ENCODE results near the gene CNP.
"Not testable (repeated sequence)": the region's sequence is repeated elsewhere in the genome, so short reads cannot be mapped to it uniquely, and the experiment has no call there.

CNP gene

DNA sequence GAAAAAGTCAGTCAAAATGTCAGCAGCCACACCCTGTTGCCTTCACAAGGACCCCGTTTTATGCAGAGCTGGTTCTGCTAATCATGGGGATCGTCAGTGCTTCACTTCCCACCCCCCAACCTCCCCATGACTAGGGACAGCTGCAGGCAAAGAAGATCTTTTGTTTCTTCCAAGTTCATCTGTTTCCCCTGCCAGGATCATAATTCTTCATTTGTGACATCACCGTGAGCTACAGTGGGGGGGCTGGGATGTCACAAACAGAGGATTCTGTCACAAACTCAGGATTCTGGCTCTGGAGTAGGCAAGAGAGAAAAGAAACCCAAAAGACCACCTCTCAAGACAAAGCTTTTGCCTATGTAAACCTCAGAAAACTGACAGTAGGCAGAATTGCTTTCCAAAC lies 26.0 kb downstream of the CNP start:
- Histone ChIP-seq H3K9me3 (ENCODE audit: control insufficient read depth in 1 of 2, low read length in 2 of 2) (no peaks in the 10 kb centered on the region), H3K27ac (ENCODE audit: low read length) (no peak overlapping the region)

DNA sequence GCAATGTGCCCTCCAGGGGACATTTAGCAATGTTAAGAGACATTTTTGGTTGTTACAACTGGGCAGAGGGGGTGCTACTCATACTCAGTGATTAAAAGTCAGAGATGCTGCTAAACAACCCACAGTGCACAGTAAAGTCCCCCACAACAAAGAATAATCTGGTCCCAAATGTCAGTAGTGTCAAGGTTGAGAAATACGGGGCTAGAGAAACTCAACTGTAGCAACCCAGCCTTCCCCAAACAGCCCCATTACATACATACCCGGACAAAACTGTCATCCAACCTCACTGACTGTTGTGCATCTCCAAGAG lies 30.2 kb downstream of the CNP start:
- H3K4me1 ChIP-seq (ENCODE audit: control insufficient read depth in 1 of 2, insufficient read depth in 2 of 2, low read length in 2 of 2) = peaks cover 0 to 6% of the 10 kb centered on the region in 2 donors
- no peak overlapping the region for H3K4me3 ChIP-seq (ENCODE audit: low read depth in 1 of 2, low read length in 2 of 2)
- no peaks in the 10 kb centered on the region for H3K9me3 ChIP-seq (ENCODE audit: control insufficient read depth in 1 of 2, low read length in 2 of 2)
- H3K36me3 ChIP-seq (ENCODE audit: control insufficient read depth in 1 of 2, insufficient read depth in 2 of 2, low read length in 2 of 2) = peaks cover 39 to 80% of the 10 kb centered on the region in 2 donors
- no peak overlapping the region for H3K27ac ChIP-seq (ENCODE audit: low read length)
- no peaks in the 10 kb centered on the region for H3K27me3 ChIP-seq (ENCODE audit: low read depth, low read length)

More for the DNA sequence above, 26.0 kb downstream of the CNP start:
- no peaks in the 10 kb centered on the region for H3K27me3 ChIP-seq (ENCODE audit: low read depth, low read length)
- peaks cover 59 to 93% of the 10 kb centered on the region in 2 donors for H3K36me3 ChIP-seq (ENCODE audit: control insufficient read depth in 1 of 2, insufficient read depth in 2 of 2, low read length in 2 of 2)
- no peaks in the 10 kb centered on the region for H3K4me1 ChIP-seq (ENCODE audit: control insufficient read depth in 1 of 2, insufficient read depth in 2 of 2, low read length in 2 of 2)
- H3K4me3 ChIP-seq (ENCODE audit: low read depth in 1 of 2, low read length in 2 of 2) = no peak overlapping the region

GRCh38 chr17:41998497-41998896 lies 31.9 kb downstream of the CNP start:
- H3K9me3 ChIP-seq (ENCODE audit: control insufficient read depth in 1 of 2, low read length in 2 of 2) = no peaks in the 10 kb centered on the region
- no peaks in the 10 kb centered on the region for H3K27me3 ChIP-seq (ENCODE audit: low read depth, low read length)
- peaks cover 37 to 65% of the 10 kb centered on the region in 2 donors for H3K36me3 ChIP-seq (ENCODE audit: control insufficient read depth in 1 of 2, insufficient read depth in 2 of 2, low read length in 2 of 2)
- H3K4me3 ChIP-seq (ENCODE audit: low read depth in 1 of 2, low read length in 2 of 2) = no peak overlapping the region
- no peak overlapping the region for H3K27ac ChIP-seq (ENCODE audit: low read length)
- peaks cover 0 to 17% of the 10 kb centered on the region in 2 donors for H3K4me1 ChIP-seq (ENCODE audit: control insufficient read depth in 1 of 2, insufficient read depth in 2 of 2, low read length in 2 of 2)

DNA sequence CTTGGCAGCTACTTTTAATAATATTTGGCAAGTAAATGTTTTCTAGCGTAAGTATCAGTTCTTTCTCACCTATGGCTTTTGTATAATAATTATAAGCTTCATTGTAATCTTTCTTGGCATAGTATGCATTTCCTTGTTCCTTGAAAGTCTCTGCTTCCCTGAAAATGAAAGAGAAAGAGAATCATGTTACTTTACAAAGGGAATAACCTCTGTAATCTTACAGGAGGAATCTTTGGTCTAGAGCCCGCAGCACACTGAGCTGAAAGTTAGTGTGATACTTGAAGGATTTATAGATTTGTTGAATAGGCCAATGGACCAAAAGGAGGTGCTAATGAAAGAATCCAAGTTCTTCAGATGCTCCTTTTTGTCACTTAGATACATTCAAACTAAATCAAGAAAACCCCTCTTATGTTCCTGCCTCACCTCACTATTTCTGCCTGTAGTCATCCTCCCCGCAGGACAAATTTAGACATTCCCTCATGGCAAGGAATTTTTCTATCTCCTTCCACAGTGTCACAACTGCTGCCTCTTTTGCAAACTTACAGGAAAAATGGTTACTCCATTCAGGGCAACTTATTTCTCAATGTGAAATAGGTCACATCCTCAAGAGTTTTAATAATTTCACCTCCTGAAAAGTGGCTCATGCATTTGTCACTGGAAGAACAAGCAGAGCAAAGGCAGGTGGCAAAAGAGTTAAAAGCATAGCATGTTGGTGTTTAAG lies 34.0 kb downstream of the CNP start:
- Histone ChIP-seq H3K36me3 (ENCODE audit: control insufficient read depth in 1 of 2, insufficient read depth in 2 of 2, low read length in 2 of 2) (peaks cover 25 to 50% of the 10 kb centered on the region in 2 donors), H3K9me3 (ENCODE audit: control insufficient read depth in 1 of 2, low read length in 2 of 2) (no peaks in the 10 kb centered on the region), H3K4me3 (ENCODE audit: low read depth in 1 of 2, low read length in 2 of 2) (no peak overlapping the region), H3K27ac (ENCODE audit: low read length) (no peak overlapping the region), H3K27me3 (ENCODE audit: low read depth, low read length) (no peaks in the 10 kb centered on the region), H3K4me1 (ENCODE audit: control insufficient read depth in 1 of 2, insufficient read depth in 2 of 2, low read length in 2 of 2) (peaks cover 0 to 17% of the 10 kb centered on the region in 2 donors)

GRCh38 chr17:42001729-42002128 lies 35.1 kb downstream of the CNP start:
- H3K27me3 ChIP-seq (ENCODE audit: low read depth, low read length) = no peaks in the 10 kb centered on the region
- H3K9me3 ChIP-seq (ENCODE audit: control insufficient read depth in 1 of 2, low read length in 2 of 2) = no peaks in the 10 kb centered on the region
- H3K4me1 ChIP-seq (ENCODE audit: control insufficient read depth in 1 of 2, insufficient read depth in 2 of 2, low read length in 2 of 2) = peaks cover 0 to 17% of the 10 kb centered on the region in 2 donors
- H3K27ac ChIP-seq (ENCODE audit: low read length) = no peak overlapping the region
- H3K4me3 ChIP-seq (ENCODE audit: low read depth in 1 of 2, low read length in 2 of 2) = no peak overlapping the region
- H3K36me3 ChIP-seq (ENCODE audit: control insufficient read depth in 1 of 2, insufficient read depth in 2 of 2, low read length in 2 of 2) = peaks cover 15 to 38% of the 10 kb centered on the region in 2 donors

DNA sequence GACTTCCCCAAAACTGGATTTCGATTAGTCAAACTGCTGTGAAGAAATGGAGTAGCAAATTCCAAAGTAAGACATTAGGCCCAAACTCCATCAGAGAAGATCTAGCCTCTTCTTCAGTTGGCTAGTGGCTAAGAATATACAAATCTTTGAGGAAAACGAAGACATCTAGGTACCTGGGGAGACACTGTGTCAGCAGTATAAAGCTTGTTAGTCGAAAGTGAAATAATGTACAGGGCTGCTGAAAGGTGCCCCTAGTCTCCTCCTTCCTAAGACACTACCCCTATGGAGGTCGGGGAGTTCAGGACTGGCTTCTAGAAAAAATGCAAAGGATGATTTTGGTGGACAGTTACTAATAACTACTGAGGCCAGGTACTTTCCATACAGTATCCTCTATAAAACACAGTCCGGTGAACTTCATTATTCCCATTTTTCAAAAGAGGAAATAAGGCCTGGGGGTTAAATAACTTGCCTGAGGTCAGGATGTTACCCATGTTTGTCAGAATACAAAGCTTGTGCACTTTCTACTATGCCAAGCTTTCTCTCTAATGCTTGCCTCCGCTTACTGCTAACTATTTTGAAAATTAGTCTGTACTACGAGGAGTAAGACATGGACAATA lies 35.7 kb downstream of the CNP start:
- H3K9me3 ChIP-seq (ENCODE audit: control insufficient read depth in 1 of 2, low read length in 2 of 2) = no peaks in the 10 kb centered on the region
- no peak overlapping the region for H3K27ac ChIP-seq (ENCODE audit: low read length)
- H3K4me1 ChIP-seq (ENCODE audit: control insufficient read depth in 1 of 2, insufficient read depth in 2 of 2, low read length in 2 of 2) = peaks cover 0 to 17% of the 10 kb centered on the region in 2 donors
- no peaks in the 10 kb centered on the region for H3K27me3 ChIP-seq (ENCODE audit: low read depth, low read length)
- no peak overlapping the region for H3K4me3 ChIP-seq (ENCODE audit: low read depth in 1 of 2, low read length in 2 of 2)
- H3K36me3 ChIP-seq (ENCODE audit: control insufficient read depth in 1 of 2, insufficient read depth in 2 of 2, low read length in 2 of 2) = peaks cover 11 to 33% of the 10 kb centered on the region in 2 donors

- Histone ChIP-seq H3K4me3 (ENCODE audit: low read depth in 1 of 2, low read length in 2 of 2) (peak overlapping the region in 1 of 2 donors; percentile 31), H3K4me1 (ENCODE audit: control insufficient read depth in 1 of 2, insufficient read depth in 2 of 2, low read length in 2 of 2) (peaks cover 0 to 17% of the 10 kb centered on the region in 2 donors), H3K27me3 (ENCODE audit: low read depth, low read length) (no peaks in the 10 kb centered on the region), H3K27ac (ENCODE audit: low read length) (peak overlapping the region; percentile 27), H3K9me3 (ENCODE audit: control insufficient read depth in 1 of 2, low read length in 2 of 2) (no peaks in the 10 kb centered on the region), H3K36me3 (ENCODE audit: control insufficient read depth in 1 of 2, insufficient read depth in 2 of 2, low read length in 2 of 2) (peaks cover 11 to 27% of the 10 kb centered on the region in 2 donors)
Measured at GRCh38 chr17:42002792-42003301, 36.3 kb downstream of the CNP start.

- no peak overlapping the region for H3K27ac ChIP-seq (ENCODE audit: low read length)
- H3K9me3 ChIP-seq (ENCODE audit: control insufficient read depth in 1 of 2, low read length in 2 of 2) = no peaks in the 10 kb centered on the region
- peaks cover 0 to 17% of the 10 kb centered on the region in 2 donors for H3K4me1 ChIP-seq (ENCODE audit: control insufficient read depth in 1 of 2, insufficient read depth in 2 of 2, low read length in 2 of 2)
- H3K36me3 ChIP-seq (ENCODE audit: control insufficient read depth in 1 of 2, insufficient read depth in 2 of 2, low read length in 2 of 2) = peaks cover 4 to 12% of the 10 kb centered on the region in 2 donors
- H3K27me3 ChIP-seq (ENCODE audit: low read depth, low read length) = no peaks in the 10 kb centered on the region
- H3K4me3 ChIP-seq (ENCODE audit: low read depth in 1 of 2, low read length in 2 of 2) = no peak overlapping the region
Measured at GRCh38 chr17:42005166-42005565, 38.6 kb downstream of the CNP start.

DNA sequence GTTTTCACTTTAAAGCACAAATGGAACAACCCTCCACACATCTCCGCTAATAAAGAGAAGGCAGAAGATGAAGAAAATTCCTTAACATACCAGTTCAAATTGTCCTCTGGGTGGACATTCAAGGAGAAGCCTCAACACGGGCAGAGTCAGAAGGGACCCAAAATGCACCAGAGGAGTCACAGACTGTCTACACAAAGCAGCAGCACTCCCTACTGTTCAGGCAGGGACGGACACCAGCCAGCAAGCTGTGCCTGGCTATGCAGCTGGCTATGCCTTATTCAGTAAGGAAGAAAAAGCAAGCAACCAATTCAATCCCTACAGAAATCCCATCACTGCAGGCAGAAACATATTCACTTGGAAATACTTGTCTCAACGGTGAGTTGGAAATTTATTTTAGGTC lies 42.6 kb downstream of the CNP start:
- Histone ChIP-seq H3K4me1 (ENCODE audit: control insufficient read depth in 1 of 2, insufficient read depth in 2 of 2, low read length in 2 of 2) (peaks cover 6 to 18% of the 10 kb centered on the region in 2 donors), H3K27ac (ENCODE audit: low read length) (no peak overlapping the region), H3K27me3 (ENCODE audit: low read depth, low read length) (no peaks in the 10 kb centered on the region), H3K4me3 (ENCODE audit: low read depth in 1 of 2, low read length in 2 of 2) (no peak overlapping the region), H3K9me3 (ENCODE audit: control insufficient read depth in 1 of 2, low read length in 2 of 2) (no peaks in the 10 kb centered on the region), H3K36me3 (ENCODE audit: control insufficient read depth in 1 of 2, insufficient read depth in 2 of 2, low read length in 2 of 2) (no peaks in the 10 kb centered on the region)

- H3K27ac ChIP-seq (ENCODE audit: low read length); H3K4me3 ChIP-seq (ENCODE audit: low read depth in 1 of 2, low read length in 2 of 2); H3K9me3 ChIP-seq (ENCODE audit: control insufficient read depth in 1 of 2, low read length in 2 of 2); H3K36me3 ChIP-seq (ENCODE audit: control insufficient read depth in 1 of 2, insufficient read depth in 2 of 2, low read length in 2 of 2); H3K27me3 ChIP-seq (ENCODE audit: low read depth, low read length): not testable (repeated sequence)
- peaks cover 6 to 26% of the 10 kb centered on the region in 2 donors for H3K4me1 ChIP-seq (ENCODE audit: control insufficient read depth in 1 of 2, insufficient read depth in 2 of 2, low read length in 2 of 2)
Measured at GRCh38 chr17:42010266-42010680, 43.7 kb downstream of the CNP start.

DNA sequence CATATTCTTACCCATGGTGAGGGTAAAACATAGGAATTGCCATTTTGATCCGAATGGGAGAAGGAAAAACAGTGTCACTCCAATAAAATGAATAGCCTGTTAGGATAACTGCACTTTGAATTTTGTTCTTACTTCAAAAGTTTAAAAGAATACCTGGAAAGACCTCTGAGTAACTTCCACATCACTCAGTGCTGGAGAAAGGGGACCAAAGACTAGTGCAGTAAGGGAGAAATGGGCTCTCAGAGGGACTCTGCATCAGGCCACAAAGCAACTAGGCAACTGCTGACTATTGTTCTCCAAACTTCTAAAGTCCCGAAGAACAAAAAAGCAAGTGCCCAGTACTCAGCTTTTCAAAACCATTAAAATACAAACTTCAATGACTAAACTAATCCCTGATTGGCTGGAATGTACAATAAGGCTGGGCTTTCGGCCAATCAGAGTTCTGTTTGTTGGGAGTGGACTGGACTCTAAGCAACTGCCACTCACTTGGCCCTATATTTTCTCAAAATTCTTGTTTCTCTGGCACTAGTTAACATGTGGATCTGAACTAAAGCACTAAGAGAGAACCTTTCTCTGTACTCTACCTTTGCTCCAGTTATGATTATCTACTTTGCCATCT lies 44.4 kb downstream of the CNP start:
- Histone ChIP-seq H3K27ac (ENCODE audit: low read length) (no peak overlapping the region), H3K9me3 (ENCODE audit: control insufficient read depth in 1 of 2, low read length in 2 of 2) (no peaks in the 10 kb centered on the region), H3K27me3 (ENCODE audit: low read depth, low read length) (no peaks in the 10 kb centered on the region), H3K36me3 (ENCODE audit: control insufficient read depth in 1 of 2, insufficient read depth in 2 of 2, low read length in 2 of 2) (no peaks in the 10 kb centered on the region), H3K4me3 (ENCODE audit: low read depth in 1 of 2, low read length in 2 of 2) (no peak overlapping the region), H3K4me1 (ENCODE audit: control insufficient read depth in 1 of 2, insufficient read depth in 2 of 2, low read length in 2 of 2) (peaks cover 9 to 33% of the 10 kb centered on the region in 2 donors)

All from muscle layer of duodenum (tissue), 2 donors.